Measurements from ENCODE around the gene NKD1. TPM values are rescaled to one million over a fixed set of nuclear protein-coding genes. Genes with fewer than 3 reads are reported as not detected.

The NKD1 gene
- total and polyA plus RNA-seq, 9 donors, result 2.5 to 72.1 (median 12.7) TPM

DNA sequence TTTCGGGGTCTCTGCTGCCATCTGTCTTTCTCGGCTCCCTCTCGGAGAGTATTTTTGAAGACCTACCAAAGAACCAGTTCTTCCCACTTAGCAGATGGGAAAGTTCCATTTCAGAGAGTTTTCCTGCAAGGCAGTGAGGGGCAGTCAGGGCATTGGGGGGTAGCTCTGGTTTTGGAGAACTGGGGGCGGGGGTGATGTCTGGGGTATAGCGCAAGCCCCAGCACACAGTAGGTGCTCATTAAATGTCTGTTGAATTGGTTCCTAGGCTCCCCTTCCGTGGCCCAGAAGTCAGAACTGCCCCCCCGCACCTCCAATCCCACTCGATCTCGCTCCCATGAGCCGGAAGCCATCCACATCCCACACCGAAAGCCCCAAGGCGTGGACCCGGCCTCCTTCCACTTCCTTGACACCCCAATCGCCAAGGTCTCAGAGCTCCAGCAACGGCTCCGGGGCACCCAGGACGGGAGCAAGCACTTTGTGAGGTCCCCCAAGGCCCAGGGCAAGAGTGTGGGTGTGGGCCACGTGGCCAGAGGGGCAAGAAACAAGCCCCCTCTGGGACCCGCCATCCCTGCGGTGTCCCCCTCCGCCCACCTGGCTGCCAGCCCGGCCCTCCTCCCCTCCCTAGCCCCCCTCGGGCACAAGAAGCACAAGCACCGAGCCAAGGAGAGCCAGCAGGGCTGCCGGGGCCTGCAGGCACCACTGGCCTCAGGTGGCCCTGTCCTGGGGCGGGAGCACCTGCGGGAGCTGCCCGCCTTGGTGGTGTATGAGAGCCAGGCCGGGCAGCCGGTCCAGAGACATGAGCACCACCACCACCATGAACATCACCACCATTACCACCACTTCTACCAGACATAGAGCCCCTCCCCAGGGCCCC lies 85.0 kb downstream of the NKD1 start:
- intact Hi-C loops (cut with DNase I), result loop anchor here in 2 of 4 donors (5.0 to 10.0 kb wide), 3 partner anchors 86 to 268 kb away; partner anchors contain the start of genes BRD7 (in 1 of the 2) and NKD1 (in 1 of the 2)
- Histone ChIP-seq H3K4me3 (no peak overlapping the region), H3K27ac (no peak overlapping the region), H3K9me3 (no peaks in the 10 kb centered on the region), H3K36me3 (no peaks in the 10 kb centered on the region), H3K4me1 (ENCODE audit: insufficient read depth) (no peaks in the 10 kb centered on the region), H3K27me3 (no peaks in the 10 kb centered on the region)
- DNase-seq, result no peak
- TF ChIP-seq POLR2A (IDR thresholded peaks at IDR 0.05) (no peak), EP300 (IDR thresholded peaks at IDR 0.05) (no peak)
- TF ChIP-seq, protein P1, sequence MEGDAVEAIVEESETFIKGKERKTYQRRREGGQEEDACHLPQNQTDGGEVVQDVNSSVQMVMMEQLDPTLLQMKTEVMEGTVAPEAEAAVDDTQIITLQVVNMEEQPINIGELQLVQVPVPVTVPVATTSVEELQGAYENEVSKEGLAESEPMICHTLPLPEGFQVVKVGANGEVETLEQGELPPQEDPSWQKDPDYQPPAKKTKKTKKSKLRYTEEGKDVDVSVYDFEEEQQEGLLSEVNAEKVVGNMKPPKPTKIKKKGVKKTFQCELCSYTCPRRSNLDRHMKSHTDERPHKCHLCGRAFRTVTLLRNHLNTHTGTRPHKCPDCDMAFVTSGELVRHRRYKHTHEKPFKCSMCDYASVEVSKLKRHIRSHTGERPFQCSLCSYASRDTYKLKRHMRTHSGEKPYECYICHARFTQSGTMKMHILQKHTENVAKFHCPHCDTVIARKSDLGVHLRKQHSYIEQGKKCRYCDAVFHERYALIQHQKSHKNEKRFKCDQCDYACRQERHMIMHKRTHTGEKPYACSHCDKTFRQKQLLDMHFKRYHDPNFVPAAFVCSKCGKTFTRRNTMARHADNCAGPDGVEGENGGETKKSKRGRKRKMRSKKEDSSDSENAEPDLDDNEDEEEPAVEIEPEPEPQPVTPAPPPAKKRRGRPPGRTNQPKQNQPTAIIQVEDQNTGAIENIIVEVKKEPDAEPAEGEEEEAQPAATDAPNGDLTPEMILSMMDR (IDR thresholded peaks at IDR 0.05), result no peak
- WGBS, 3 donors, result 90 to 92% (median 91%) methylated on average over 27 to 30 of the region's 30 CpGs

DNA sequence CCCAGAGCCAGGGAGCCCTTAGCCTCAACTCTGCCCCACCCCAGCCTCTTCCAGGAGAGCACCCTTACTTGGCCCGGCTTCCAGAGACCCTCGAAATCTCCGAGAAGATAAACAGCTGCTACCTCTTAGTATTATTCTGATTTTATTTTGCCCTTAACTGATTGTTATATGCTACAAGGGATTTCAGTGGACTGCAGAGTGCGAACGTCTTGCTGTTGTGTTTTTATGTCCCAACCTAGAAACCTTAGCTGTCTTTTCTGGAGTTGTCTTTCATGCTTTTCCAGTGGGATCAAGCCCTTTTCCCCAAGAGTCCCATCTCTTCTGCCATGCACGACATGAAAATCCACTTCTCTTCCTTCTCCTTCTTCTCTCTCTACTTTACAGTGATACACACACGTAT lies 85.9 kb downstream of the NKD1 start:
- H3K27me3 ChIP-seq, result no peaks in the 10 kb centered on the region
- H3K4me1 ChIP-seq (ENCODE audit: insufficient read depth), result no peaks in the 10 kb centered on the region
- no peak overlapping the region for H3K4me3 ChIP-seq
- intact Hi-C loops (cut with DNase I), result loop anchor here in 2 of 4 donors (5.0 to 10.0 kb wide), 3 partner anchors 87 to 269 kb away; partner anchors contain the start of genes BRD7 (in 1 of the 2) and NKD1 (in 1 of the 2)
- DNase-seq, result no peak
- no peaks in the 10 kb centered on the region for H3K36me3 ChIP-seq
- no peak overlapping the region for H3K27ac ChIP-seq
- no peaks in the 10 kb centered on the region for H3K9me3 ChIP-seq
- WGBS, 3 donors, result 91 to 94% (median 92%) methylated on average over 7 of the region's 7 CpGs
- no peak for TF ChIP-seq EP300 (IDR thresholded peaks at IDR 0.05)
- TF ChIP-seq, protein P1 (IDR thresholded peaks at IDR 0.05), result no peak

DNA sequence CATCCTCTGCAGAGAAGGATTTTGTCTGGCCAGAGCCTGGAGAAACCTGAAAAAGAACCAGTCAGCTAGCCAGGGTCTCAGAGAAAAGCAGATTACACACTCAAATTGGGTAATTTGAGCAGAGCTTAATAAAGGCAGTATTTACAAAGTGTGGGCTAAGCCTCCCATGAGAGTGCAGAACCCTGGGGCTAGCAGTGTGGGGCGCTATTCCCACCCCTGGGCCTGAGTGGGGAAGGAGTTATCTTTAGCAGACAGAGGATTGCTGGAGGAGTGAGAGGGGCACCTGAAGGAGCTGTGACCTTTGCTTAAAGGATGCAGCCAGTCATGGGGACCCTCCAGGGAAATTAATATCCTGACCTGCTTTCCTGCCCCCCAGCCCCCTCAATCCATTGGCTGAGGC lies 86.8 kb downstream of the NKD1 start:
- no peak for DNase-seq
- intact Hi-C loops (cut with DNase I), result loop anchor here in 2 of 4 donors (5.0 to 10.0 kb wide), 3 partner anchors 88 to 270 kb away; partner anchors contain the start of genes BRD7 (in 1 of the 2) and NKD1 (in 1 of the 2)
- 75 to 98% (median 83%) methylated on average over 1 of the region's 1 CpG for WGBS, 3 donors
- Histone ChIP-seq H3K27ac (no peak overlapping the region), H3K36me3 (no peaks in the 10 kb centered on the region), H3K27me3 (no peaks in the 10 kb centered on the region), H3K9me3 (no peaks in the 10 kb centered on the region), H3K4me1 (ENCODE audit: insufficient read depth) (no peaks in the 10 kb centered on the region), H3K4me3 (no peak overlapping the region)
- TF ChIP-seq POLR2A (IDR thresholded peaks at IDR 0.05) (no peak), EP300 (IDR thresholded peaks at IDR 0.05) (no peak)
- TF ChIP-seq, protein P1 (IDR thresholded peaks at IDR 0.05), result no peak

DNA sequence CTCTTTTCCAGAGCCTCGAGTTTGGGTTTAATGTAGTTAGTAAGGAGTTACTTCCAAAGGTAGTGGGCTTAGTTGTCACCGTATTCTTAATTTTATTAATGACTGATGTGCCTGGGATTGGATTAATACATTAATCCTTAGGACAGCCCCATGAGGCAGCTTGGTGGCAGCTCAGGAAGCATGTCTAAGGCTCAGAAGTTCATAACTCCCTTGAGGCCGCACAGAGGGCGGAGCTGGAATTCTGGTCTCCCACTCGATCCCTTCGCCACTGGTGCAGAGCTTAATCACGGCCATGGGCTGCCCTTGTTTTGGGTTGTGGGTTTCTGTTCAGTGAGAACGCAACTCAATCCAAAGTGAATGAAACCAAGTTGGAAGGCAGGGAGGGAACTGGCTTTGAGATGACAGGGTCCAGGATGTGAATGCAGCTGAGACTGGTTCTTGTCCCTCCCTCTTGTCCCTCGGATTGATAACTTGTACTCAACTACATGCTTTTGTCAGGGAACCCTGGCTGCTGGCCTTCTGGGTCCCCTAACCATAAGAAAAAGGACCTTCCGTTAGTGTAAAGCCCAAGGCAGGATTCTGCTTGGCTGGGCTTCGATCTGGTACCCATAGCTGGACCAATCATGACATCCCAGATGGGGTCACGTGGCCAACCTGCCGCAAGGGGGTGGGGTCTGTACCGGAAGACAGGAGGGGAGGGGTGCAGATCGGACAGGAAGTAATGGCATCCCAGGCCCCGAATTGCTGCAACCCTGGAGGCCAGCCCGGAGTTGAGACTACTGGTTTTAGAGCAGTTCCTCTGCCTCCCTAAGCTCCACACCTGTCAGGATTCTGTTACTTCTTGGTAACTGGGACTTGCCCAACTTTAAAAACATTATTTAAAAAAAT lies 87.6 kb downstream of the NKD1 start:
- DNase-seq, result no peak
- no peaks in the 10 kb centered on the region for H3K36me3 ChIP-seq
- intact Hi-C loops (cut with DNase I), result loop anchor here in 2 of 4 donors (10.0 kb wide), 2 partner anchors 261 to 271 kb away; partner anchors contain the start of gene BRD7 (in 1 of the 2)

More for the DNA sequence above, 87.6 kb downstream of the NKD1 start:
- TF ChIP-seq, protein P1 (IDR thresholded peaks at IDR 0.05), result no peak
- TF ChIP-seq POLR2A (IDR thresholded peaks at IDR 0.05) (no peak), EP300 (IDR thresholded peaks at IDR 0.05) (no peak)
- Histone ChIP-seq H3K9me3 (no peaks in the 10 kb centered on the region), H3K4me1 (ENCODE audit: insufficient read depth) (no peaks in the 10 kb centered on the region), H3K27me3 (no peaks in the 10 kb centered on the region), H3K27ac (no peak overlapping the region), H3K4me3 (no peak overlapping the region)
- 73 to 75% (median 74%) methylated on average over 17 of the region's 17 CpGs for WGBS, 3 donors
